GM12891 (cell line): ENCODE results near the gene FADS6.

Experiments used
- POLR2A ChIP-seq: IDR thresholded peaks from 2 replicates; pipeline ENCODE4 v1.6.1; 2011; ENCODE audit warnings: low read depth, low read length, control low read depth
- POLR2AphosphoS5 ChIP-seq: IDR thresholded peaks from 2 replicates; pipeline ENCODE4 v1.6.1; 2011; ENCODE audit warnings: low read depth, low read length, control low read depth

DNA sequence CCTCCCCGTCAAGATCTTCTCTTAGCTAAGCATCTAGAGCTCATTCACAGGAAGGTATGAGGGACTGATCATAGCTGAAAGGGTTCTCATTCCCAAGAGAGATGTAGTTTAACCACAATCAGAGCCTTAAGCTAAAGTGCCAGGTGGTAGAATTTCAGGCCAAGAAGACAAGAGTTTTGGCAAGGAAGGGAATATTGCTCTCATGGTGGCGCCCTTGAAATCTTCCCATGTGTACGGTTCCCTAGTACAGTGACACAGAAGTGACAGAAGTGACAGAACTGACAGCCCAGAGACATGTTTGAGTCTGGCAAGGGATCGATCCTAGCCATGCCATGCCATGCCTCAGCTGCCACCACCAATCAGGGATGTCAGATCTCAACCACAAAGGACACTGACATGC, 36.2 kb downstream of the FADS6 start:
- TF ChIP-seq POLR2A (no peak), POLR2AphosphoS5 (no peak)
